Endothelial cell of umbilical vein (primary cell): ENCODE data around the gene SCYGR6. TPM values are rescaled to one million over a fixed set of nuclear protein-coding genes. Genes with fewer than 3 reads are reported as not detected.

Experiments used
- BruUV-seq: library from RNA; stranded (reverse); fragments of 400-500 nt; replicated peaks from 2 replicates; lab custom pipeline; 2021; lab: Mats Ljungman, UMichigan
- CTCF ChIA-PET: fragments of 300-600, 350-600 bp; sonication (Branson Sonifier 250); formaldehyde crosslinking; loops from one replicate; lab custom pipeline; 2021; ENCODE audit warnings: antibody characterized with exemption, inconsistent platforms; lab: Charles Lee
- POLR2A ChIA-PET: fragments of 300-600, 350-600 bp; sonication (Branson Sonifier 250); formaldehyde crosslinking; loops from one replicate; lab custom pipeline; 2021; ENCODE audit warnings: antibody characterized with exemption, inconsistent platforms; lab: Charles Lee
- DNase-seq: peaks from one replicate; pipeline ENCODE4 v3.0.0-alpha.2; 2011; ENCODE audit warnings: low read depth, low spot score
- FAIRE-seq: peaks from 2 replicates; lab custom pipeline; 2011; peaks lifted over from hg19 to GRCh38; lab: Jason Lieb, UNC
- H2AFZ ChIP-seq: 2 replicates; pipeline ENCODE4 v1.6.0; 2012; ENCODE audit warnings: low read depth, low read length, control low read depth, inconsistent platforms
- H3K27ac ChIP-seq: 2 replicates; pipeline ENCODE4 v1.5.1; 2011; ENCODE audit warnings: low read depth, mild to moderate bottlenecking, control low read depth, low read length, moderate library complexity; ENCODE audit not compliant: insufficient read depth
- H3K27me3 ChIP-seq, 2 experiments: 2 replicates each; pipeline versions ENCODE4 v1.6.0 to v1.6.1; 2011; ENCODE audit warnings: low read length in 2 of 2, mixed read lengths in 1 of 2; ENCODE audit not compliant: control insufficient read depth in 2 of 2, insufficient read depth in 2 of 2
- H3K36me3 ChIP-seq, 2 experiments: 2 replicates in 1 of 2; 3 replicates in 1 of 2; pipeline ENCODE4 v1.5.1; 2011; ENCODE audit warnings: low read length in 2 of 2, mild to moderate bottlenecking in 1 of 2, moderate library complexity in 1 of 2; ENCODE audit not compliant: control insufficient read depth in 2 of 2, insufficient read depth in 2 of 2; ENCODE audit errors: extremely low read depth in 1 of 2
- H3K4me1 ChIP-seq: 3 replicates; pipeline ENCODE4 v1.5.1; 2011; ENCODE audit warnings: mild to moderate bottlenecking, low read length; ENCODE audit not compliant: control insufficient read depth, insufficient read depth; ENCODE audit errors: extremely low read depth
- H3K4me2 ChIP-seq: 2 replicates; pipeline ENCODE4 v1.6.1; 2011; ENCODE audit warnings: low read length, control low read depth, mixed read lengths; ENCODE audit not compliant: insufficient read depth
- H3K4me3 ChIP-seq, 3 experiments: fragments of 200-600 bp in 1 of 3; sonication (generic), shearing (Covaris generic) in 1 of 3; replicated peaks in 1 of 3; 2 replicates each; pipeline ENCODE4 v1.5.1; 2011 to 2016; ENCODE audit warnings: control low read depth in 3 of 3, low read length in 3 of 3, mild to moderate bottlenecking in 2 of 3, inconsistent platforms in 1 of 3, low read depth in 1 of 3, moderate library complexity in 1 of 3; ENCODE audit not compliant: insufficient read depth in 1 of 3
- H3K79me2 ChIP-seq: 2 replicates; pipeline ENCODE4 v1.6.0; 2012; ENCODE audit warnings: low read length, inconsistent platforms; ENCODE audit not compliant: control insufficient read depth, insufficient read depth
- H3K9ac ChIP-seq: replicated peaks from 2 replicates; pipeline ENCODE3; 2011; ENCODE audit warnings: low read length, control low read depth; ENCODE audit not compliant: insufficient read depth; ENCODE audit errors: extremely low read depth
- H3K9me1 ChIP-seq: replicated peaks from 3 replicates; pipeline ENCODE4 v1.6.0; 2011; ENCODE audit warnings: mild to moderate bottlenecking, low read length; ENCODE audit not compliant: control insufficient read depth, insufficient read depth; ENCODE audit errors: extremely low read depth
- H3K9me3 ChIP-seq: replicated peaks from 2 replicates; pipeline ENCODE4 v1.5.1; 2012; ENCODE audit warnings: low read length, inconsistent platforms; ENCODE audit not compliant: control insufficient read depth, insufficient read depth
- H4K20me1 ChIP-seq: replicated peaks from 2 replicates; pipeline ENCODE3; 2011; ENCODE audit warnings: mild to moderate bottlenecking, low read length; ENCODE audit not compliant: control insufficient read depth, insufficient read depth; ENCODE audit errors: extremely low read depth
- CTCF ChIP-seq, 2 donors: IDR thresholded peaks; 1 replicate in 1 of 2; 2 replicates in 1 of 2; pipeline ENCODE4 v1.5.1; 2011; ENCODE audit warnings: low read length in 2 of 2, mild to moderate bottlenecking in 2 of 2, moderate library complexity in 2 of 2, control low read depth in 1 of 2, inconsistent platforms in 1 of 2, low read depth in 1 of 2; ENCODE audit not compliant: insufficient read depth in 1 of 2; ENCODE audit errors: extremely low read depth in 1 of 2
- EZH2 ChIP-seq: IDR thresholded peaks from 2 replicates; pipeline ENCODE4 v1.6.1; 2012; ENCODE audit warnings: borderline replicate concordance, low read depth, mild to moderate bottlenecking, moderate library complexity, low read length, inconsistent platforms; ENCODE audit not compliant: severe bottlenecking
- FOS ChIP-seq: IDR thresholded peaks from 2 replicates; pipeline ENCODE4 v1.6.1; 2011; ENCODE audit warnings: mild to moderate bottlenecking, low read length, moderate library complexity, borderline replicate concordance; ENCODE audit not compliant: insufficient read depth
- GATA2 ChIP-seq: IDR thresholded peaks from 2 replicates; pipeline ENCODE4 v1.7.0; 2011; ENCODE audit warnings: low read depth, mild to moderate bottlenecking, moderate library complexity, mixed read lengths, low read length; ENCODE audit not compliant: insufficient read length, insufficient read depth
- JUN ChIP-seq: IDR thresholded peaks from 2 replicates; pipeline ENCODE4 v1.6.1; 2011; ENCODE audit warnings: borderline replicate concordance, low read depth; ENCODE audit not compliant: insufficient read length, insufficient read depth
- MAX ChIP-seq: IDR thresholded peaks from 2 replicates; pipeline ENCODE4 v1.6.1; 2011; ENCODE audit not compliant: insufficient read depth, insufficient read length
- MYC ChIP-seq: IDR thresholded peaks from one replicate; pipeline ENCODE4 v1.6.1; 2011; ENCODE audit warnings: mild to moderate bottlenecking, low read depth, low read length
- POLR2A ChIP-seq: IDR thresholded peaks from 2 replicates; pipeline ENCODE4 v1.6.1; 2012; ENCODE audit warnings: low read depth, mild to moderate bottlenecking, control low read depth, low read length
- POLR2AphosphoS5 ChIP-seq: IDR thresholded peaks from 2 replicates; pipeline ENCODE4 v1.6.1; 2012; ENCODE audit warnings: low read depth, mild to moderate bottlenecking, control low read depth, low read length, moderate library complexity; ENCODE audit not compliant: insufficient read depth
- dilution Hi-C: fragments of 300-500 bp; cut with MboI; formaldehyde crosslinking; loops from one replicate; pipeline ENCODE4 v1.15.0; 2019; ENCODE audit warnings: low sequenced_read_pairs; ENCODE audit not compliant: extremely low pct_ligation_motif_present
- intact Hi-C: fragments of 100-400 bp; cut with micrococcal nuclease; formaldehyde crosslinking; loops from one replicate; pipeline ENCODE4 v1.10.0; 2022
- polyA plus RNA-seq, 4 experiments: library from polyadenylated mRNA; depleted of rRNA in 3 of 4; stranded (reverse) in 3 of 4; unstranded in 1 of 4; fragments of >200 nt; gene quantifications; 2 replicates each; pipeline versions ENCODE4 v1.2.1 to v1.2.3, GENCODE V29; 2011 to 2012; ENCODE audit warnings: missing spikeins in 1 of 4
- small RNA-seq: library from RNA; depleted of rRNA; stranded (forward); fragments of <200 nt; gene quantifications from one replicate; pipeline ENCODE3, GENCODE V24; 2012; ENCODE audit warnings: low replicate concordance, low read depth; ENCODE audit not compliant: insufficient read depth, insufficient read length
- total RNA-seq: library from RNA; stranded (reverse); gene quantifications from 2 replicates; pipeline ENCODE4 v1.2.3, GENCODE V29; 2021

SCYGR6 gene
- total and polyA plus RNA-seq, 2 donors (not counting 3 experiments of a cell fraction or from before 2014, with no cell fraction given) = not detected

GRCh38 chr2:227674485-227674884, 50.1 kb downstream of the SCYGR6 start:
- no TSS peak for BruUV-seq
- H4K20me1 ChIP-seq = no peaks in the 10 kb centered on the region
- no peak for DNase-seq
- ChIA-PET CTCF (no interaction called here), POLR2A (no interaction called here)
- H3K27me3 ChIP-seq = no peaks in the 10 kb centered on the region
- no peak overlapping the region for H2AFZ ChIP-seq
- dilution Hi-C loops (no loop called here), intact Hi-C loops (no loop called here)
- no peaks in the 10 kb centered on the region for H3K36me3 ChIP-seq
- TF ChIP-seq FOS (no peak), POLR2AphosphoS5 (no peak), GATA2 (no peak), JUN (no peak), POLR2A (no peak), MYC (no peak), MAX (no peak), EZH2 (no peak), CTCF (IDR thresholded peaks at IDR 0.05; ENCODE audit: extremely low read depth in 1 of 2, insufficient read depth in 1 of 2, low read depth in 1 of 2, low read length in 2 of 2) (no peak)
- no peak overlapping the region for H3K4me2 ChIP-seq
- no peak overlapping the region for H3K27ac ChIP-seq
- H3K4me3 ChIP-seq = no peak overlapping the region
- H3K9me1 ChIP-seq = no peaks in the 10 kb centered on the region
- no peaks in the 10 kb centered on the region for H3K79me2 ChIP-seq
- H3K9ac ChIP-seq = no peak overlapping the region
- no peaks in the 10 kb centered on the region for H3K4me1 ChIP-seq
- no peak for FAIRE-seq
- no peaks in the 10 kb centered on the region for H3K9me3 ChIP-seq

Small RNA genes lying within 50 kb of the gene (small RNA-seq; reads per million reads assigned to genes)
- gene RNA5SP121 = not detected

Other genes starting within 250 kb of the SCYGR6 start
- gene SCYGR2, start 125.9 kb downstream of the SCYGR6 start, total RNA-seq = not detected in 2 replicates
- not detected in 2 replicates for gene SCYGR2, start 125.9 kb downstream of the SCYGR6 start, polyA plus RNA-seq
- not detected in 2 replicates for gene SCYGR3, start 109.9 kb downstream of the SCYGR6 start, total RNA-seq
- not detected in 2 replicates for gene SCYGR3, start 109.9 kb downstream of the SCYGR6 start, polyA plus RNA-seq
- gene SCYGR4, start 107.3 kb downstream of the SCYGR6 start, total RNA-seq = not detected in 2 replicates
- gene SCYGR4, start 107.3 kb downstream of the SCYGR6 start, polyA plus RNA-seq = not detected in 2 replicates
- not detected in 2 replicates for gene SCYGR5, start 58.0 kb downstream of the SCYGR6 start, total RNA-seq
- gene SCYGR5, start 58.0 kb downstream of the SCYGR6 start, polyA plus RNA-seq = not detected in 2 replicates
- gene SLC19A3, start 6.7 kb downstream of the SCYGR6 start, total RNA-seq = not detected in 2 replicates
- gene SLC19A3, start 6.7 kb downstream of the SCYGR6 start, polyA plus RNA-seq = 0.01 and 0.13 TPM in 2 replicates
- gene SCYGR7, start 3.6 kb upstream of the SCYGR6 start, total RNA-seq = not detected in 2 replicates
- not detected in 2 replicates for gene SCYGR7, start 3.6 kb upstream of the SCYGR6 start, polyA plus RNA-seq
- gene SCYGR8, start 21.1 kb upstream of the SCYGR6 start, total RNA-seq = not detected in 2 replicates
- gene SCYGR8, start 21.1 kb upstream of the SCYGR6 start, polyA plus RNA-seq = not detected in 2 replicates
- 0.53 TPM in 1 of 2 replicates, not detected in the other for gene CCL20, start 89.1 kb upstream of the SCYGR6 start, total RNA-seq
- gene CCL20, start 89.1 kb upstream of the SCYGR6 start, polyA plus RNA-seq = 0.16 and 0.32 TPM in 2 replicates
- gene DAW1, start 146.9 kb upstream of the SCYGR6 start, total RNA-seq = 2.0 and 3.2 TPM in 2 replicates
- gene DAW1, start 146.9 kb upstream of the SCYGR6 start, polyA plus RNA-seq = 0.75 and 1.2 TPM in 2 replicates